ENCODE data around the gene SUCO. TPM values are rescaled to one million over a fixed set of nuclear protein-coding genes. Genes with fewer than 3 reads are reported as not detected.

The SUCO gene
- total and polyA plus RNA-seq, 2 of the 13 experiments (the other 11 are each of a cell fraction or from before 2014, with no cell fraction given): 12.6 to 25.5 TPM

DNA sequence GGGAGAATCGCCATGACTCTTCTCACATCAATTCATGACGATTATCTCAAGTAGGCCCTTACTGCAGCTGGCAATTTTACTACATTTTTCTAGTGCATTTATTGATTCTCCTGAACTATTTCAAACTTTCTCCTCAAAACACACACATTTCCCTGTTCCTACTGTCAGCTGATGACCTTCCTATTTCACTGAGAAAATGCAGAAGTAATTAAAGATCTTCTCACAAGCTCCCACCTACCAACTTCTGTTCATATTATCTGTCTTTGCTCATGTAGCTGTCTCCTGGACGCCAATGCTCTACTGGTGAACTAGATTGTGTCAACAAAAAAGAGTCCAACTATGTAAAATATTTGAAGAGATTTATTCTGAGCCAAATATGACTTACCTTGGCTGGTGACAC lies 89.6 kb downstream of the SUCO start (continued):
- TF ChIP-seq, protein P1, sequence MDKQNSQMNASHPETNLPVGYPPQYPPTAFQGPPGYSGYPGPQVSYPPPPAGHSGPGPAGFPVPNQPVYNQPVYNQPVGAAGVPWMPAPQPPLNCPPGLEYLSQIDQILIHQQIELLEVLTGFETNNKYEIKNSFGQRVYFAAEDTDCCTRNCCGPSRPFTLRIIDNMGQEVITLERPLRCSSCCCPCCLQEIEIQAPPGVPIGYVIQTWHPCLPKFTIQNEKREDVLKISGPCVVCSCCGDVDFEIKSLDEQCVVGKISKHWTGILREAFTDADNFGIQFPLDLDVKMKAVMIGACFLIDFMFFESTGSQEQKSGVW (CRISPR knock-in tag; IDR thresholded peaks at IDR 0.05; ENCODE audit: borderline replicate concordance): no peak
- TF ChIP-seq ZNF747 (CRISPR knock-in tag; IDR thresholded peaks at IDR 0.05; ENCODE audit: borderline replicate concordance) (no peak), E2F5 (CRISPR knock-in tag; conservative IDR thresholded peaks at IDR 0.05) (no peak)

DNA sequence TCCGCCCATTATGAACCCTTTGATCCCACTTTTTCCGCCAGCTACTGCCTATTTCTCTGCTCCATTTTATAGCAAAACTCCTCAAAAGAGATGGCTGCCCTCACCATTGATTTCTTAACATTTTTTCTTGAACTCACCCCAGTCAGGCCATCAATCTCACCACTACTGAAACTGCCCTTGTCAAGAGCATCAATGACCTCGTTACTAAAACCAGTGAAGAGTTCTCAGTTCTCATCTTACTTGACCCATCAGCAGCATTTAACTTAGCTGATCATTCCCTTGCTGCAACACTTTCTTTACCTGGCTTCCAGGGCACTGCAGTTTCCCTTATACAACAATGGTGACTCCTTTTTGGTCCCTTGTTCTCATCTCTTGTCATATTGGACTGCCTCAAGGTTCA lies 90.8 kb downstream of the SUCO start:
- Histone ChIP-seq H2AFZ (ENCODE audit: low read length) (no peak overlapping the region), H3K79me2 (ENCODE audit: insufficient read depth, low read length) (no peaks in the 10 kb centered on the region), H3K27ac (ENCODE audit: extremely low read length, insufficient read depth, low read length) (no peak overlapping the region), H3K4me3 (replicated peaks in 1 of 3; ENCODE audit: insufficient read depth in 1 of 3, low read depth in 2 of 3, low read length in 3 of 3) (no peak overlapping the region), H3K36me3 (replicated peaks in 1 of 2; ENCODE audit: control insufficient read depth in 1 of 2, insufficient read depth in 2 of 2, low read length in 2 of 2) (no peaks in the 10 kb centered on the region), H4K20me1 (ENCODE audit: insufficient read depth, low read length) (no peaks in the 10 kb centered on the region), H3K4me2 (ENCODE audit: low read depth, low read length) (no peak overlapping the region), H3K27me3 (ENCODE audit: control insufficient read depth in 1 of 2, insufficient read depth in 2 of 2, low read length in 2 of 2) (no peaks in the 10 kb centered on the region), H3K4me1 (ENCODE audit: insufficient read depth, low read length) (peaks cover 15% of the 10 kb centered on the region; the same call in 1 of the 2 replicates), H3K9ac (ENCODE audit: insufficient read depth, low read depth, low read length) (no peak overlapping the region), H3K9me3 (ENCODE audit: low read length) (peaks cover 14% of the 10 kb centered on the region)
- ATAC-seq (no peak), DNase-seq (ENCODE audit: low spot score) (no peak), FAIRE-seq (no peak)
- 29% methylated on average over 3 of the region's 3 CpGs for WGBS (ENCODE audit: low lambda C conversion rate)
- in situ Hi-C loops (cut with HindIII; ENCODE audit: extremely low pct_ligation_motif_present, low pct_unique_long_range_greater_than_20kb) (no loop called here), intact Hi-C loops (cut with micrococcal nuclease; ENCODE audit: unreplicated experiment) (no loop called here)
- TF ChIP-seq ZNF747 (CRISPR knock-in tag; IDR thresholded peaks at IDR 0.05; ENCODE audit: borderline replicate concordance) (no peak), USF2 (IDR thresholded peaks at IDR 0.05; ENCODE audit: low read depth, low read length) (no peak), USF2 (CRISPR knock-in tag; IDR thresholded peaks at IDR 0.05; ENCODE audit: borderline replicate concordance) (no peak), AKAP8 (CRISPR knock-in tag; IDR thresholded peaks at IDR 0.05) (no peak), HHEX (CRISPR knock-in tag; IDR thresholded peaks at IDR 0.05) (no peak), REXO4 (CRISPR knock-in tag; IDR thresholded peaks at IDR 0.05; ENCODE audit: borderline replicate concordance) (no peak), ZBTB7A (CRISPR knock-in tag; IDR thresholded peaks at IDR 0.05) (no peak), ONECUT2 (CRISPR knock-in tag; IDR thresholded peaks at IDR 0.05) (no peak), NCOA1 (CRISPR knock-in tag; IDR thresholded peaks at IDR 0.05) (no peak), SMARCC2 (IDR thresholded peaks at IDR 0.05) (no peak), IRF2 (CRISPR knock-in tag; IDR thresholded peaks at IDR 0.05) (no peak), TERF1 (CRISPR knock-in tag; IDR thresholded peaks at IDR 0.05) (no peak), ZFP62 (CRISPR knock-in tag; IDR thresholded peaks at IDR 0.05) (no peak), SMARCE1 (IDR thresholded peaks at IDR 0.05; ENCODE audit: borderline replicate concordance) (no peak), ZNF883 (CRISPR knock-in tag; IDR thresholded peaks at IDR 0.05; ENCODE audit: not compliant biosample characterization) (no peak), ZNF510 (CRISPR knock-in tag; IDR thresholded peaks at IDR 0.05; ENCODE audit: low read depth) (no peak), RARA (CRISPR knock-in tag; IDR thresholded peaks at IDR 0.05) (no peak), XRCC5 (optimal IDR thresholded peaks at IDR 0.05; ENCODE audit: low read length) (no peak)
- POLR2A ChIA-PET: no interaction called here
- no TSS peak for BruUV-seq (replicated peaks)
- CTCF ChIA-PET (ENCODE audit: low intra/inter-chr PET ratio, low total read pairs): no interaction called here

Data from HepG2 (cell line).